SK-N-MC (cell line): ENCODE results near the gene PSMG4.

Experiments
- DNase-seq: peaks from one replicate; pipeline ENCODE4 v3.0.0-alpha.2; 2011; ENCODE audit warnings: low read depth, low spot score
- H3K27ac ChIP-seq: fragments of 200-600 bp; sonication (generic); 2 replicates; pipeline ENCODE4 v1.5.1; 2016; ENCODE audit warnings: mixed run types
- H3K36me3 ChIP-seq: fragments of 200-600 bp; sonication (generic); 2 replicates; pipeline ENCODE4 v1.6.1; 2017; ENCODE audit warnings: antibody characterized with exemption, low read length, mixed read lengths; ENCODE audit not compliant: insufficient read depth
- H3K4me3 ChIP-seq: fragments of 200-600 bp; sonication (generic); 2 replicates; pipeline ENCODE4 v1.5.1; 2016
- H3K9ac ChIP-seq: fragments of 200-600 bp; sonication (generic); 2 replicates; pipeline ENCODE4 v1.8.0; 2017; ENCODE audit warnings: mixed run types, mixed read lengths; ENCODE audit not compliant: insufficient read length
- H3K9me3 ChIP-seq: fragments of 200-600 bp; sonication (generic); 2 replicates; pipeline ENCODE4 v1.6.1; 2017; ENCODE audit warnings: low read depth, mild to moderate bottlenecking, antibody characterized with exemption, low read length, moderate library complexity, mixed read lengths
- EZH2 ChIP-seq: fragments of 200-600 bp; sonication (generic); IDR thresholded peaks from one replicate; pipeline ENCODE4 v1.6.1; 2017; ENCODE audit warnings: antibody characterized with exemption
- FOXP2 ChIP-seq: optimal IDR thresholded peaks from 2 replicates; pipeline ENCODE3; 2011; ENCODE audit warnings: mild to moderate bottlenecking, moderate library complexity; ENCODE audit not compliant: insufficient read depth; ENCODE audit errors: extremely low read length, control extremely low read depth
- POLR2AphosphoS5 ChIP-seq: IDR thresholded peaks from 2 replicates; pipeline ENCODE4 v1.6.1; 2012; ENCODE audit warnings: mild to moderate bottlenecking, low read depth, low read length, borderline replicate concordance

PSMG4 gene

DNA sequence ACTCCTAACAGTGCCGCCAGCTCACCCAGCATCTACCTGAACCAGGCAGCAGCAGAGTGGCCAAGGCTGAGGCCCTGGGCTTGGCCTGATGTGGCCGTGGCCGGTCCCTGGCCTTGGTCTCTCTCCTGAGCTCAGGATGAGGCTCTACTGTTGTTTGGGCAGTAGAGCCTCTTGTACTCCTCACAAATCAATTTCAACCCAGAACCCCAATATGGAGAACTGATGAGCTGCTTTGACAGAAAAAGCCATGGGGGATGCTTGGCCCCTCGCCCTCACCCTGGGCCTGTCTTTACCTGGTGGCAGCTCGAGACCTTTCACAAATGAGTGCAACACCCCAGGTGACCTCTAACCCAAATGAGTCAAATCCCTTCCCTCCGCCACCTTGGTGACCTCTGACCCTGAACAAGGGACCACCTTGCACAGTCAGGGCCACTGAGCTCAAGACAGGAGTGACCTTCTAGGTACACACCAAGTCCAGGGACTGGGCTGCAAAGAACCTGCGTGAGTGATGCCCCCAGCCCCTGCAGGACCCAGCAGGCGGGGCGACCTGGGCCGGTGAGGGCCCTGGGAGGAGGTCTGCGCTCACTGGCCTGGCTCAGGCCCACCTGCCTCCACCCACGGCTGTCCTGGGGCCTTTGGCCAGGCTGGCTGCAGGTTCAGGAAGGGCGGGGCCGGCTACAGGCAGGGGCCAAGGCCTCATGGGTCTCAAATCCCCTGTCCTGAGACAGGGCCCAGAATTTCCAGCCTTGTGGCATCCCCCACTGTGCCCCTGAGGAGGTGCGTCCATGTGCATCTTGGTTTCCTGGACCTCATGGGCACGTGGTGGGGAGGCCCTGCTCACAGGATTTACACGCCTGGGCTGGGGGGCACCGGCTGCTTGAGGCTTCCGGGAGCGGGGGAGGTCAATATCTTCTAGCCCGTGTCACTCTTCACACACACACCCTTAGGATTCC lies 30.2 kb downstream of the PSMG4 start:
- TF ChIP-seq POLR2AphosphoS5 (no peak), FOXP2 (no peak), EZH2 (no peak)
- DNase-seq = no peak
- no peaks in the 10 kb centered on the region for H3K9me3 ChIP-seq
- H3K9ac ChIP-seq = no peak overlapping the region
- no peak overlapping the region for H3K4me3 ChIP-seq
- no peaks in the 10 kb centered on the region for H3K36me3 ChIP-seq
- H3K27ac ChIP-seq = no peak overlapping the region

DNA sequence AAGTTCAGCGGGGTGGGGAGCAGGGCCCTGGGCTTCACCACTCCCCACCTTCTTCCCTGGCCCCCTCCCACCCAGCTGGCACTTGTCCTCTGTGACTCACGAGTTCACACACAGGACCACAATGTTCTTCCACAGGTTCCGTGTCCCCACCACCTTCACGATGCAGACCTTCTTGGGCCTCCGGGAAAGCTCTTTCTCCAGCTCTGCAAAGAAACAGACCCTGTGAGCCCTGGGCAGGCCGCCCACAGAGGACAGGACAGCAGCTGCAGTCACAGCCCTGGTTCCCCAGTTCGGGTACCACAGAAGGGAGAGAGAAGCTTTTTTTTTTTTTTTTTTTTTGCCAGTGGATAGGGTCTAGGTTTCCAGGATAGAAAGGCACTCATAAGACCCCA lies 30.9 kb downstream of the PSMG4 start:
- no peak for TF ChIP-seq FOXP2
- TF ChIP-seq EZH2 = no peak
- no peak for TF ChIP-seq POLR2AphosphoS5
- no peaks in the 10 kb centered on the region for H3K36me3 ChIP-seq
- DNase-seq = no peak
- H3K9ac ChIP-seq = no peak overlapping the region
- H3K9me3 ChIP-seq = no peaks in the 10 kb centered on the region
- no peak overlapping the region for H3K27ac ChIP-seq
- H3K4me3 ChIP-seq = no peak overlapping the region

DNA sequence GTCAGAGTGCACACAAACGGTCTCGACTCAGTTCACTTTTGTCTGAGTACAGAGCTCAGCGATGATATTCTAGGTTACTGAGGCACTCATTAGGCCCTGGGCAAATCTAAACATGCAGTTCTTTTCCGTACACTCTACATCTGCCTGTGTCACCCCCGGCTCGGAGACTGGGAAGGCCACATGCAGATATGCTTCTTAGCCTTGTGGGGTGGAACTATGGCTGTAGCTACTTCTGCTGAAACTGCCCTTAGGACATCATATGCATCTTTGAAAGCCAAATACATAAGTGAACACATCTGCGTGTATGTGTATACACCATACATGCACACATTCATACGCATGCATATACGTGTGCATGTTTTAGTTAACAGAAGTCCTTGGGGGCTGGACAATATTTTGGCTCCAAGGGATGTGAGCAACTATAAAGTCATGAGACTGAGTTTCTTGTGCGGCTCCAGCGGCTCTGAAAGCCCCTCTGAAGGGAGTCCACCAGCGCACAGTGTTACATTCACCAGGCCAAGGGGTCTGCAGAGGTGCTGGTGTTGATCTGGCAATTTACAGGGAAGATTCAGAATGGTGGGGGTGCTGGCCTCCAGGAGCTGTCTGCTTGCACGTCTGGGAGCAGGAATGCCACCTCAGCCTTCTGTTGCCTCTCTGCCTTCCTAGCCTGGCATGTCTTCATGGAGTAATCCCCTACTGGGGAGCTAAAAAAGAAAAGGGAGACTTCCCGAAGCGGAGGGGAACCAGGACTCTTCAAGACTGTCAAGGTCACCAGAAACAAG lies 31.6 kb downstream of the PSMG4 start:
- Histone ChIP-seq H3K36me3 (no peaks in the 10 kb centered on the region), H3K27ac (no peak overlapping the region), H3K4me3 (no peak overlapping the region), H3K9me3 (no peaks in the 10 kb centered on the region), H3K9ac (no peak overlapping the region)
- TF ChIP-seq EZH2 (no peak), POLR2AphosphoS5 (no peak), FOXP2 (no peak)
- no peak for DNase-seq

DNA sequence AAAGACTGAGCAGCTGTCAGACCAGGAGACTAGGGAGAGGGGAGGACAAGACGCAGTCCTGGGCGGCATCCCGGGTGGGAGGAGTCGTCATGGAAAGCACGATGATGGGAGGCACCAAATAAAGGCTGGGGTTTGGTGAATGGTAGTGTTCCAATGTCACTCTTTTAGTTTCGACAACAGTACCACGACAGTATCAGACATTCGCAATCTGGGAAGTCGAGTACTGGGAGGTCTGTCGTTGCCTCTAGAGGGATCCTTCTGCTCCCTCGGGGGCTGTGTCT lies 32.1 kb downstream of the PSMG4 start:
- Histone ChIP-seq H3K36me3 (no peaks in the 10 kb centered on the region), H3K4me3 (no peak overlapping the region), H3K27ac (no peak overlapping the region), H3K9me3 (no peaks in the 10 kb centered on the region), H3K9ac (no peak overlapping the region)
- no peak for DNase-seq
- TF ChIP-seq FOXP2 (no peak), POLR2AphosphoS5 (no peak), EZH2 (no peak)

DNA sequence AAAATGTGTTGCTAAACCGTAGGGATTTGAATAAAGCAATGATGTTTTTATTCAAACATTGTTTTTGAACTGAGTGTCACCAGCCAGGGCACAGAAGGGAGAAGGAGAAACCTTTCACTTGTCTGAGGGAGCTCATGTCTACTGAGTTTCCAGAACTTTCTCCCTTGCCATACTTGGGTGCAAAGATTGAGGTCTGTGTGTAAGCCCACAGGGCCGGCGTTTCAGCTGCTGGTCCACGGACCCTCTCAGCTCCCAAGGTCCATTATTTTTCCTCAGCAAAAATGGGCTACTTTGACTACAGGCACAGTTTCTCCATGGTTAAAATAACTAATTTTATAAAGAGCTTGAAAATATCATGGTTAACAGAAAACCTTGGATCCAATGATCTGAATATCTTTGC lies 32.6 kb downstream of the PSMG4 start:
- H3K36me3 ChIP-seq = no peaks in the 10 kb centered on the region
- no peak for DNase-seq

DNA sequence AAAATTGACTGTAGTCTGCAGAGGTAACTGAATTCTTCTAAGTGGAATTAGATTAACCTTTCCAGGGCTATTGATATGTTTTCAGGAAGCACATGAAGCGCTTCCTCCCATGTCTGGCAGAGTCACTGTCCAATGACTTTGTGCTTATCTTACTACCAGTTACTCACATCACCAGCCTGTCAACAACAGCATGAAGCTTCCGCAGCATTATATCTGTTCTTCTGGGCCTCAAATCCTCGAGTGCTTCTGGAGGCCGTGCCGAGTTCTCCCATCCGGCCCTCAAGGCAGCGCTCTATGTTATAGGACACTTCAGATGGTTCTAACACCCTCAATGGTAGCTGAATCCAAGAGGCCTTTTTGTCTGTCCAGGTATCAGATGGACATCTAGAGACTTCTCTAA lies 33.2 kb downstream of the PSMG4 start:
- Histone ChIP-seq H3K9me3 (no peaks in the 10 kb centered on the region), H3K4me3 (no peak overlapping the region), H3K27ac (no peak overlapping the region), H3K36me3 (no peaks in the 10 kb centered on the region), H3K9ac (no peak overlapping the region)
- DNase-seq = no peak
- no peak for TF ChIP-seq FOXP2
- TF ChIP-seq EZH2 = no peak
- TF ChIP-seq POLR2AphosphoS5 = no peak

More for the DNA sequence above, 32.6 kb downstream of the PSMG4 start:
- TF ChIP-seq POLR2AphosphoS5 (no peak), EZH2 (no peak), FOXP2 (no peak)
- H3K27ac ChIP-seq = no peak overlapping the region
- H3K4me3 ChIP-seq = no peak overlapping the region
- H3K9ac ChIP-seq = no peak overlapping the region
- no peaks in the 10 kb centered on the region for H3K9me3 ChIP-seq

DNA sequence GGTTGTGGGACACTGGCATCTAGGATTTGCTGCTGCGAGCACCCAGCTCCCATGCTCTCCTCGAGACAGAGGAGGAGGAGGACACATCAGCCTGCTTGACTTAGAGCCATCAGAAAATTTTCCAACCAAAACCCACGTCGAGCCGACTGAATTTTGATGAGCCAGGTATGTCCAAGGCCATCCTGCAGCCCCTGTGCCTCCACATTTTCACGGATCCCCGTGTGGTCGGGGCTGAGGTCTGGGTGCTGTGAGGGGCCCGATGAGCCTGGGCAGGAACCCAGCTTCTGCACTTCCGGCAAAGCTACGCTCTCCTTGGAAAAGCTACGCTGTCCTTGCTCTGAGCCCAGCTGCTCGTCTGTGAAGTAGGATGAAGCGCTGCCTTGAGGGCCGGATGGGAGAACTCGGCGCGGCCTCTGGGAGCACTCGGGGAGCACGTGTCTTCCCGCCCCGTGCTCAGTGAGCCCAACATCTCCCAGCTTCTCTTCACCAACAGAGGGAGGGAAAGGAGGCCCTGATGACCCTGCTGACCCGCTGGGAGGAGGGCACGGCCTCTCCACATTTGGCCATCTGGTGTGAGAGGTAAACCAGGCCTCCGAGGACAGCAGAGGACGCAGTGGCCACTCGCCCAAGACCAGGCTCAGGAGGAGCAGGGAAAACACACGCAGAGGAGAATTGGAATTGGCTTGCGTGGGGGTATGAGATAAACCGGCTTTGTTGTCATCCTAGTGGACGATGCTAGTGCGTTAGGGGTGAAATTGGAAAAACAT lies 33.9 kb downstream of the PSMG4 start:
- H3K36me3 ChIP-seq = no peaks in the 10 kb centered on the region
- H3K9ac ChIP-seq = no peak overlapping the region
- DNase-seq = no peak
- no peaks in the 10 kb centered on the region for H3K9me3 ChIP-seq
- no peak overlapping the region for H3K4me3 ChIP-seq
- no peak overlapping the region for H3K27ac ChIP-seq
- TF ChIP-seq EZH2 (no peak), POLR2AphosphoS5 (no peak), FOXP2 (no peak)
